CD8-positive, alpha-beta memory T cell (primary cell): Measurements from ENCODE around the gene NFE2L2. TPM values are rescaled to one million over a fixed set of nuclear protein-coding genes. Genes with fewer than 3 reads are reported as not detected.
"Not testable (repeated sequence)": the region's sequence is repeated elsewhere in the genome, so short reads cannot be mapped to it uniquely, and the experiment has no call there.

ENCODE experiments used
- CTCF ChIA-PET: fragments of 350-600 bp; sonication (Branson Sonifier 250); formaldehyde crosslinking; loops from one replicate; lab custom pipeline; 2021; ENCODE audit warnings: antibody characterized with exemption; lab: Charles Lee
- POLR2A ChIA-PET: fragments of 350-600 bp; sonication (Branson Sonifier 250); formaldehyde crosslinking; loops from one replicate; lab custom pipeline; 2021; ENCODE audit warnings: antibody characterized with exemption; lab: Charles Lee
- DNase-seq, 5 donors: peaks; one replicate each; pipeline versions ENCODE4 v3.0.0 to v3.0.0-alpha.2; 2020 to 2022; ENCODE audit warnings: mixed read lengths in 1 of 5
- H3K27ac ChIP-seq: one replicate; pipeline ENCODE4 v1.7.0; 2013; ENCODE audit warnings: low read depth, mild to moderate bottlenecking, low read length, moderate library complexity
- H3K27me3 ChIP-seq: 2 replicates; pipeline ENCODE4 v1.7.0; 2013; ENCODE audit warnings: low read length, mild to moderate bottlenecking; ENCODE audit not compliant: insufficient read depth, poor library complexity, severe bottlenecking
- H3K36me3 ChIP-seq: 2 replicates; pipeline ENCODE4 v1.7.0; 2013; ENCODE audit warnings: mild to moderate bottlenecking, low read length, moderate library complexity; ENCODE audit not compliant: insufficient read depth
- H3K4me1 ChIP-seq: 2 replicates; pipeline ENCODE4 v1.7.0; 2013; ENCODE audit warnings: mild to moderate bottlenecking, low read length, moderate library complexity; ENCODE audit not compliant: insufficient read depth
- H3K4me3 ChIP-seq: 2 replicates; pipeline ENCODE4 v1.7.0; 2013; ENCODE audit warnings: mild to moderate bottlenecking, low read length
- H3K9me3 ChIP-seq: 2 replicates; pipeline ENCODE4 v1.7.0; 2013; ENCODE audit warnings: mild to moderate bottlenecking, low read length
- H3K27ac Mint-ChIP-seq, 8 donors: one replicate each; pipeline ENCODE4 v1.8.0; 2020 to 2021; ENCODE audit warnings: mixed read lengths in 8 of 8, mild to moderate bottlenecking in 6 of 8, inconsistent platforms in 3 of 8, moderate library complexity in 3 of 8
- H3K27me3 Mint-ChIP-seq, 2 donors: one replicate each; pipeline ENCODE4 v1.8.0; 2020 to 2021; ENCODE audit warnings: mixed read lengths in 2 of 2, mild to moderate bottlenecking in 1 of 2, moderate library complexity in 1 of 2
- H3K36me3 Mint-ChIP-seq, 3 donors: one replicate each; pipeline ENCODE4 v1.8.0; 2020 to 2021; ENCODE audit warnings: mixed read lengths in 3 of 3, inconsistent platforms in 1 of 3, mild to moderate bottlenecking in 1 of 3
- H3K4me1 Mint-ChIP-seq, 3 donors: one replicate each; pipeline ENCODE4 v1.8.0; 2020 to 2021; ENCODE audit warnings: mixed read lengths in 3 of 3, inconsistent platforms in 1 of 3, mild to moderate bottlenecking in 1 of 3
- H3K4me3 Mint-ChIP-seq, 7 donors: one replicate each; pipeline ENCODE4 v1.8.0; 2020 to 2021; ENCODE audit warnings: mixed read lengths in 7 of 7, mild to moderate bottlenecking in 6 of 7, moderate library complexity in 4 of 7, inconsistent platforms in 2 of 7
- H3K9me3 Mint-ChIP-seq, 5 donors: one replicate each; pipeline ENCODE4 v1.8.0; 2020 to 2022; ENCODE audit warnings: mixed read lengths in 5 of 5, mild to moderate bottlenecking in 3 of 5, moderate library complexity in 2 of 5, inconsistent platforms in 1 of 5
- polyA plus RNA-seq: library from polyadenylated mRNA; unstranded; fragments of 300-500 nt; fragmentation: Illumina TruSeq; gene quantifications from one replicate; pipeline ENCODE4 v1.2.3, GENCODE V29; 2021
- total RNA-seq, 2 experiments: library from RNA; stranded (reverse); gene quantifications; one replicate each; pipeline ENCODE4 v1.2.3, GENCODE V29; 2021

The NFE2L2 gene
- total and polyA plus RNA-seq, 3 experiments from 2014 or later = 47.7 to 63.0 (median 58.0) TPM

DNA sequence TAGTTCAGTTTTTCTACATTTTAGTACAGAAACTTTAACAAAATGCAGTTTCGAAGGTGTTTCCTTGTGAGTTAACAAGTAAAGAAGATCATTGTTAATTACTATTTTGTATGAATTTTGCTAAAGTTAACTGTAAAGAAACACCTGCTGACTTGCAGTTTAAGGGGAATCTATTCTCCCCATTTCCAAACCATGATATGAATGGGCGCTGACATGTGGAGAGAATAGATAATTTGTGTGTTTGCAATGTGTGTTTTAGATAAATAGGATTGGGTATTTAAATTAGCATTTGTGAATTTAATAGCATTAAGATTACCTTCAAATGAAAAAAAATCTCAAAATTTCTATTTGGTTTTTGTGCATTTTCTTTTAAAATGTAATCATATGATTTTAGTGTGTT lies 44.7 kb downstream of the NFE2L2 start:
- not testable (repeated sequence) for H3K9me3 ChIP-seq, H3K27me3 Mint-ChIP-seq, H3K9me3 Mint-ChIP-seq, DNase-seq, H3K27me3 ChIP-seq, H3K27ac ChIP-seq, H3K4me3 ChIP-seq, H3K4me3 Mint-ChIP-seq
- CTCF ChIA-PET = interaction anchor here (1.8 kb wide), 1 partner anchor 43 kb away, joined by 3 read pairs; no protein-coding TSS in a partner anchor
- H3K4me1 ChIP-seq = peaks cover 45% of the 10 kb centered on the region
- H3K27ac Mint-ChIP-seq = peak overlapping the region in 1 of 8 donors; percentile 26
- peaks cover 22 to 83% (median 39%) of the 10 kb centered on the region in 3 donors for H3K36me3 Mint-ChIP-seq
- POLR2A ChIA-PET = interaction anchor here (0.7 kb wide), 1 partner anchor 1230 kb away, joined by 3 read pairs; no protein-coding TSS in a partner anchor
- H3K4me1 Mint-ChIP-seq = peaks cover 59 to 76% (median 75%) of the 10 kb centered on the region in 3 donors
- peaks cover 63% of the 10 kb centered on the region for H3K36me3 ChIP-seq

DNA sequence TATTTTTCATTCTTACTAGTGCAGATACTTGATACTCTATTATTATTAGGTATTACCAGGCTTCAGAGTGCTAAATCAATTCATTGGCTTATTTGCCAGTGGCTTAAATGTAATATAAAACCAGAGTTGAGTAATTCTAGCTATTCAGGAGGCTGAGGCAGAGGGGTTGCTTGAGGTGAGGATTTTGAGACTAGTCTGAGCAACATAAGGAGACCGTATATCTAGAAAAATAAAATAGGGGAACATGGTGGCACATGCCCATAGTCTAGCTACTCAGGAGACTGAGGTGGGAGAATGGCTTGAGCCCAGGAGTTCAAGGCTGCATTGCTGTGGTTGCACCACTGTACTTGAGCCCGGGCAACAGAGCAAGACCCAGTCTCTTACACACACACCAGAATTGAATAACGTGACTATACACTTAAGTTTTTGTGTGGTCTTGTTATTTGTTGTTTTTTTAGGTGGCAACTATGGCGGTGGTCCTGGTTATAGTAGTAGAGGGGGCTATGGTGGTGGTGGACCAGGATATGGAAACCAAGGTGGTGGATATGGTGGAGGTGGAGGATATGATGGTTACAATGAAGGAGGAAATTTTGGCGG lies 47.2 kb downstream of the NFE2L2 start:
- Histone ChIP-seq H3K9me3 (no peaks in the 10 kb centered on the region), H3K4me3 (no peak overlapping the region), H3K4me1 (peaks cover 56% of the 10 kb centered on the region), H3K36me3 (peaks cover 56% of the 10 kb centered on the region), H3K27me3 (no peaks in the 10 kb centered on the region), H3K27ac (no peak overlapping the region)
- H3K36me3 Mint-ChIP-seq = peaks cover 22 to 87% (median 35%) of the 10 kb centered on the region in 3 donors
- H3K4me1 Mint-ChIP-seq = peaks cover 65 to 81% (median 81%) of the 10 kb centered on the region in 3 donors
- H3K9me3 Mint-ChIP-seq = no peaks in the 10 kb centered on the region
- peak overlapping the region; percentile 60 to 100 (median 78) for H3K27ac Mint-ChIP-seq
- POLR2A ChIA-PET = no interaction called here
- H3K27me3 Mint-ChIP-seq = peaks cover 0 to 10% of the 10 kb centered on the region in 2 donors
- H3K4me3 Mint-ChIP-seq = peak overlapping the region in 5 of 7 donors; percentile 20 to 49 (median 26)
- no peak for DNase-seq
- CTCF ChIA-PET = interaction anchor here (1.0 to 1.8 kb wide), 2 partner anchors 30 to 53 kb away, joined by 3 to 4 read pairs; no protein-coding TSS in a partner anchor

DNA sequence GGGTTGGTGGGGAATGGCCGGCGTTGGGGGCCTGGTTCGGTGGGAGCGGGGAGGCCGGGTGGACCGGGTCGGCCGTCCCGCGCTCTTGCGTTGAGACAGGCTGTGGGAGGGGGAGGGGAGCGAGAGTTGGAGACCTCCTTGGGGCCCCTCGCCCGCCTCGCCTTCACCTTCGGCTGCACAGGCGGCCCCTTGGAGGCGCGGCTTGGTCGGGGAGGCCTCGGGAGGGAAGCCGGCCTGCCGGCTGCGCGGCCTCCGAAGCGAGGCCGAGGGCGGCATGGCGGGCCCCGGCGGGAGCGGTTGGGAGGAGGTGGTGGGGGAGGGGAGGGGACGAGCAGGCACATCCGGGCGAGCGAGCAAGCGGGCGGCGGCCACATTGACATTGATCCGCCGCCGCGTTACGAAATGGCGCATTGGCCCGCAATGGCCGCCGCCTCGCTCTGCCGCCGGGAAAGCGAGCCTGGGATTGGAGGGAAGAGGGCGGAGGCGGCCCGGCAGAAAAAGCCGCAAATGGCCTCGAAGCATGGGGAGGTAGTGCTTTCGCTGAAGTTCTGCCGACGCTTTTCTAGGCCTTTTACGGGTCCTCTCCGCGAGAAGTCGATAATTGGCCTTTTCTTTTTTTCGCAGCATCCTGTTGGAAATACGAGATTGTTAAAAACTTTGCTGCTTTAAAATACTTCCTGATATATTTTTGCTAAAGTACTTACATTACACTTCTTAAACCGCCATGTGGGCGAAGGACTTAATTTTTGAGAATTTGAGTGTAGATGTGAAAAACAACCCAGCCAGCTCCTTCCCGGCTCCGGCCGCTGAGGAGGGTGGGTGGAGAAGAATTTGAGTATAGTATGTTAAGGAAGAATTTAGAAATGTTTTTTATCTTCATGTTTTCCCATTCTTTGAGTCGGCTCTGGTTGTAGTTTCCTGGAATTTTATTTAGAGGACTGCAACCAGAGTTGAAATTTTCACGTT lies 51.4 kb downstream of the NFE2L2 start:
- H3K4me3 Mint-ChIP-seq = peak overlapping the region; percentile 91 to 99 (median 93)
- peaks cover 53 to 65% (median 63%) of the 10 kb centered on the region in 3 donors for H3K4me1 Mint-ChIP-seq
- no peaks in the 10 kb centered on the region for H3K27me3 ChIP-seq
- H3K9me3 ChIP-seq = no peaks in the 10 kb centered on the region
- DNase-seq = peak; percentile 89 to 93 (median 90)
- ChIA-PET CTCF (interaction anchor here (0.9 to 2.8 kb wide), 3 partner anchors 51 to 179 kb away, joined by 4 to 37 read pairs (median 17); partner anchors contain the start of genes AGPS and NFE2L2), POLR2A (interaction anchor here (0.6 to 4.8 kb wide), 6 partner anchors 10 to 51 kb away, joined by 3 to 145 read pairs (median 7); partner anchors contain the start of gene NFE2L2)
- peaks cover 15 to 56% (median 17%) of the 10 kb centered on the region in 3 donors for H3K36me3 Mint-ChIP-seq
- H3K4me3 ChIP-seq = peak overlapping the region; percentile 98
- H3K27ac Mint-ChIP-seq = peak overlapping the region; percentile 99 to 100 (median 100)
- H3K27me3 Mint-ChIP-seq = peaks cover 0 to 12% of the 10 kb centered on the region in 2 donors
- H3K27ac ChIP-seq = peak overlapping the region; percentile 96
- H3K9me3 Mint-ChIP-seq = no peaks in the 10 kb centered on the region
- peaks cover 54% of the 10 kb centered on the region for H3K4me1 ChIP-seq
- peaks cover 22% of the 10 kb centered on the region for H3K36me3 ChIP-seq

DNA sequence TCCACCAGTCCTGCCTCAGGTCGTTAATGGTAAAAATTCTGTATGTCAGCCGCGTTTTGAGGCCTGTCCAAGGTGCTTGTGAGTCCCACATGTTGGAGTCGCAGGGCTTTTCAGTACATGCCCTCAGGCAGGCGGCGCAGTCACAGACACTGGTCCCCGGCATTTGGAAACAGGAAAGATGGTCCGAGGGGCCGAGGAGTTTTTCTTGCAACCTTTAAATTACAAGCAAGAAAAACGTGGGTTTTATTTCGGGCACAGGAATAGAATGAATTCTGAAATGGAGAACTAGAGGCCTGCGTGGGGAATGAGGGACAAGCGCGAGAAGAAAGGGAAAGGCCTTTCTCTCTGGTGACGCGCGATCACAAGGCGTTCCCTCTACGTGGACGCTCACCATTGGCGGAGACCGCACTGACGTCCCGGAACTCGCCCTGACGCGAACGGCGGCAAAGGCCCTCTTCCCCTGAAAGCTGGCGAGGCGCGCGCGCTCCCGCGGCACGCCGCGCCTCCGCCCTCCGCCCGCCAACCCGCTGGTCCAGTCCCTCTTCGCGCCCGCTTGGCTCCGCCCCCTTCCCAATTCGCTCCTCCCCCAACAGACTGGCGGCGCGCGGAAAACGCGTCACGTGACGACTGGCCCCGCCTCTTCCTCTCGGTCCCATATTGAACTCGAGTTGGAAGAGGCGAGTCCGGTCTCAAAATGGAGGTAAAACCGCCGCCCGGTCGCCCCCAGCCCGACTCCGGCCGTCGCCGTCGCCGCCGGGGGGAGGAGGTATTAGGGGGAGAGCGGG lies 52.2 kb downstream of the NFE2L2 start, which contains the start of gene HNRNPA3:
Gene HNRNPA3, plus strand, starts transcription at position 689 of the 785 bp plus-strand sequence. Its CDS starts 6 bp downstream, at position 695.
- peaks cover 0 to 10% of the 10 kb centered on the region in 2 donors for H3K27me3 Mint-ChIP-seq
- peak within 1 kb of the TSS; percentile 98 for H3K4me3 ChIP-seq
- H3K27ac ChIP-seq = peak within 1 kb of the TSS; percentile 100
- DNase-seq = peak; percentile 99 to 100 (median 100)
- H3K27ac Mint-ChIP-seq = peak within 1 kb of the TSS; percentile 99 to 100 (median 100)
- peaks cover 51% of the 10 kb centered on the region for H3K4me1 ChIP-seq
- peaks cover 14% of the 10 kb centered on the region for H3K36me3 ChIP-seq
- no peaks in the 10 kb centered on the region for H3K9me3 Mint-ChIP-seq
- ChIA-PET CTCF (interaction anchor here (0.9 to 1.7 kb wide), 8 partner anchors 10 to 180 kb away, joined by 3 to 37 read pairs (median 4); partner anchors contain the start of genes AGPS and NFE2L2), POLR2A (interaction anchor here (0.6 to 4.8 kb wide), 6 partner anchors 9 to 180 kb away, joined by 3 to 145 read pairs (median 6); partner anchors contain the start of genes AGPS and NFE2L2)
- H3K4me3 Mint-ChIP-seq = peak within 1 kb of the TSS; percentile 91 to 99 (median 93)
- peaks cover 12 to 49% (median 13%) of the 10 kb centered on the region in 3 donors for H3K36me3 Mint-ChIP-seq
- H3K27me3 ChIP-seq = no peaks in the 10 kb centered on the region
- peaks cover 49 to 58% (median 57%) of the 10 kb centered on the region in 3 donors for H3K4me1 Mint-ChIP-seq
- no peaks in the 10 kb centered on the region for H3K9me3 ChIP-seq

DNA sequence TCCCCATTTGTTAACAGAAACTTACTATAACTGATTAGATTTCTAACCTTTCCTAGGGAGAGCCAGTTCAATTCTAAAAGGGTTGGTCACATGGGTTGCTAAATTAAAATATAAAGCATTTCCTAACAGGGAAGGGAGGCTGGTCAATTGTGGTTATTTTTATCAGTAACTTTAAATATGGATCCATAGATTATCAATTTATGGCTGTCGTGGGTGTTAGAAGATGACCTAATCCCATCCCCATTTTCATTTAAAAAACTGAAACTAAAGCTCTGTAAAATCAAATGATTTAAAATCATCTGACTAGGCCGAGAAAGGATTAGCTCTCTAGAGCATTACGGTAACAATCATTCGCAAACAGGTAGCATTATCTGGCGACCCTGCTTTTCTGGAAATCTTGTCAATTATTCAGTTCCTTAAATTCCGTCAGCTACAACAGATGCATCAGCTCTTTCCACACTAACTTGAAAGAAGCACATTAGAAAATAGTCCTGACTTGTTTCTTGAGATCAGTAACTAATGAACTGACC lies 52.9 kb downstream of the NFE2L2 start:
- Mint-ChIP-seq H3K36me3 (peaks cover 11 to 43% (median 11%) of the 10 kb centered on the region in 3 donors), H3K9me3 (no peaks in the 10 kb centered on the region), H3K4me1 (peaks cover 44 to 53% (median 50%) of the 10 kb centered on the region in 3 donors), H3K4me3 (peak overlapping the region; percentile 91 to 99 (median 93)), H3K27me3 (peaks cover 0 to 10% of the 10 kb centered on the region in 2 donors), H3K27ac (peak overlapping the region; percentile 99 to 100 (median 100))
- no peaks in the 10 kb centered on the region for H3K9me3 ChIP-seq
- no peak for DNase-seq
- H3K36me3 ChIP-seq = peaks cover 9% of the 10 kb centered on the region
- CTCF ChIA-PET = interaction anchor here (0.9 to 1.7 kb wide), 7 partner anchors 10 to 63 kb away, joined by 3 to 37 read pairs (median 3); partner anchors contain the start of gene NFE2L2
- H3K4me3 ChIP-seq = peak overlapping the region; percentile 85
- peak overlapping the region; percentile 100 for H3K27ac ChIP-seq
- POLR2A ChIA-PET = interaction anchor here (0.7 to 4.8 kb wide), 6 partner anchors 9 to 181 kb away, joined by 3 to 145 read pairs (median 6); partner anchors contain the start of gene NFE2L2
- peaks cover 45% of the 10 kb centered on the region for H3K4me1 ChIP-seq
- H3K27me3 ChIP-seq = no peaks in the 10 kb centered on the region

DNA sequence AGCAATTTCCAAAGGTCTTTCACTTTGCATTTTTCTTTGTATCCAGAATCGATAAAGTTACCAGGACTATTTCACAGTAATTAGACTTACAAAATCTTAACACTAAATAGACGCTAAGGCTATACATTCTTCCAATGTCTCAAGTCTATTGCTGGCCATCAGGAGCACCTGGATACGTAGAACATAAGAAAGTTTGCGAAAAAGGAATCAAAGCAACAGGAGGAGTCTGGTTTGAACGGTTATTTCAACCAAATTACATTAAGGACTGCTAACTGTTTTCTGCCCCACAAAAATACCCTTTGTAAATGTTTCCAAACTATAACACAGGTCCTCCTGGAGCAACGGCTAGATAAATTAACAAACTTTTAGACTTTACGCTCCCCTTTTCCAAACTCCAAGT lies 53.4 kb downstream of the NFE2L2 start:
- peaks cover 41% of the 10 kb centered on the region for H3K4me1 ChIP-seq
- peak overlapping the region; percentile 91 to 99 (median 93) for H3K4me3 Mint-ChIP-seq
- no peak for DNase-seq
- peak overlapping the region; percentile 85 for H3K4me3 ChIP-seq
- peaks cover 4% of the 10 kb centered on the region for H3K36me3 ChIP-seq
- peaks cover 6 to 38% (median 6%) of the 10 kb centered on the region in 3 donors for H3K36me3 Mint-ChIP-seq
- CTCF ChIA-PET = interaction anchor here (0.9 to 1.7 kb wide), 7 partner anchors 9 to 63 kb away, joined by 3 to 37 read pairs (median 7); partner anchors contain the start of gene NFE2L2
- H3K27me3 Mint-ChIP-seq = peaks cover 0 to 8% of the 10 kb centered on the region in 2 donors
- POLR2A ChIA-PET = interaction anchor here (0.7 to 4.8 kb wide), 6 partner anchors 8 to 182 kb away, joined by 3 to 145 read pairs (median 7); partner anchors contain the start of gene NFE2L2
- H3K9me3 ChIP-seq = no peaks in the 10 kb centered on the region
- no peaks in the 10 kb centered on the region for H3K9me3 Mint-ChIP-seq
- H3K27ac ChIP-seq = peak overlapping the region; percentile 100
- H3K4me1 Mint-ChIP-seq = peaks cover 39 to 48% (median 46%) of the 10 kb centered on the region in 3 donors
- H3K27me3 ChIP-seq = no peaks in the 10 kb centered on the region
- peak overlapping the region; percentile 99 to 100 (median 100) for H3K27ac Mint-ChIP-seq
